GM19025 (cell line): ENCODE results near the gene APOBR.
"Not testable (repeated sequence)": the region's sequence is repeated elsewhere in the genome, so short reads cannot be mapped to it uniquely, and the experiment has no call there.

Experiments used
- ATAC-seq: cut with Tn5 transposase; IDR thresholded peaks from one replicate; pipeline ENCODE4 v1.9.1; 2021; ENCODE audit warnings: mild to moderate bottlenecking, low read depth, moderate library complexity; ENCODE audit not compliant: unreplicated experiment

Gene APOBR

GRCh38 chr16:28497861-28498599 lies 3.6 kb downstream of the APOBR start:
- no peak for ATAC-seq

DNA sequence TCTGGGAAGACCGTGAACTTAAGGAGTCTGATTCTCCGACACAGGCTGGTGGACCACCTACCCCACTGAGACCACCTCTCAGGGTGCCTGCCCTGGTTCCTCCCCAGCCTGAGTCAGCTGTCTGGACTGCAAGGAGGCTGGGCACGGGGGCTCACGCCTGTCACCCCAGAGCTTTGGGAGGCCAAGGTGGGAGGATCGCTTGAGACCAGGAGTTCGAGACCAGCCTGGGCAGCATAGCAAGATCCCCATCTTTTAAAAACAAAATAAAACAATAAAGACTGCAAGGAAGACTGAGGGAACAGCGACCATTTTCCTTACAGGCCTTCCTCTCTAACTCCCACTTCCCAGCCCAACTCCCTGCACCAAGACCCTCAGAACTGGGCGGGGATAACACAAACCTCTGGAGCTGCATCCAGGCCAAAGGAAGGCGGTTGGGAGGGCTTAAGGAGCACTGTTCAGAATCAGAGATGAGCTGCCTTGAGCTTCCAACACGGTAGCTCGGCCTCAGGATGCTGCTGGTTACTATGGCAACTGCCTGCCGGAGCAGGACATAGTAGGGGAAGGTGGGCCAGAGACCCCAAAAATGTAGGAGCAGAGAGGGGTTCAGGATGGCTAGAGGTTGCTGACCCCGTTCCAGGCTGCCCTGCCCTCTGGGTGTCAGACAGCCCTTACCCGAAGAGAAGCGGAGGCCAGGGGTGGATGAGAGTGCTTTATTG lies 4.4 kb downstream of the APOBR start:
- ATAC-seq = no peak

- ATAC-seq = no peak
Measured at GRCh38 chr16:28499854-28500253, 5.4 kb downstream of the APOBR start.

- not testable (repeated sequence) for ATAC-seq
Measured at GRCh38 chr16:28500476-28501180, 6.2 kb downstream of the APOBR start.

DNA sequence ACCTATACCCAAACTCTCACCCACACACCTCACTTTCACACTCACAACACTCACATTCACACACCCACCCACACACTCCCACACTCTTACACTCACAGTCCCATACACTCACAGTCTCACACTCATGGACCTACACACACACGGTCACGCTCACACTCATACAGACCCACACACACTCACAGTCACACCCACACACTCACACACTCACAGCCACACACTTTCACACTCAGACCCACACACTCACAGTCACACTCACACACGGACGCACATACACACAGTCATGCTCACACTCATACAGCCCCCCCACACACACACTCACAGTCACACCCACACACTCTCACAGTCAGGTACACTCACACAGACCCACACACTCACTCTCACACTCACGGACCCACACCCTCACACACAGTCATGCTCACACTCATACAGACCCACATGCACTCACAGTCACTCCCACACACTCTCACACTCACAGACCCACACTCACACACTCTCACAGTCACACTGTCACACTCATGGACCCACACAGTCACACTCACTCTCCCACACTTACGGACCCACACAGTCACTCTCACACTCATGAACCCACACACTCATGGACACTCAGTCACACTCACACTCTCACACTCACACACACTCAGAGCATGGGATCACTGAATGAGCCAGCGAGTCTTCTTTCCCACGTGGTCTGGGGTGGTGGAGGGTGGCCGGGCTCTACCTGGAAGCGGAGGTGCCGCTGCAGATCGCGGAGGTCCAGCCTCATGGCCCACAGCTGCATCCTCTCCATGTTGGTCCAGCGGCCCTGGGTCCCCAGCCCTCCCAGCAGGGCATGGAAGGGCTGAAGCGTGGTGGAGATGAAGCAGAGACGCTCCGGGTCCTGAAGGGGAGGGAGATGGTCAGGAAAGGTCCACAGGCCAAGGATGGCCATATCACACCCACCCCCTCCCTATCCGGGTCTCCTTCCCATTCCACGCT lies 7.1 kb downstream of the APOBR start:
- no peak for ATAC-seq

GRCh38 chr16:28502290-28502689 lies 7.8 kb downstream of the APOBR start:
- no peak for ATAC-seq

- no peak for ATAC-seq
Measured at GRCh38 chr16:28503470-28504259, 9.2 kb downstream of the APOBR start.

DNA sequence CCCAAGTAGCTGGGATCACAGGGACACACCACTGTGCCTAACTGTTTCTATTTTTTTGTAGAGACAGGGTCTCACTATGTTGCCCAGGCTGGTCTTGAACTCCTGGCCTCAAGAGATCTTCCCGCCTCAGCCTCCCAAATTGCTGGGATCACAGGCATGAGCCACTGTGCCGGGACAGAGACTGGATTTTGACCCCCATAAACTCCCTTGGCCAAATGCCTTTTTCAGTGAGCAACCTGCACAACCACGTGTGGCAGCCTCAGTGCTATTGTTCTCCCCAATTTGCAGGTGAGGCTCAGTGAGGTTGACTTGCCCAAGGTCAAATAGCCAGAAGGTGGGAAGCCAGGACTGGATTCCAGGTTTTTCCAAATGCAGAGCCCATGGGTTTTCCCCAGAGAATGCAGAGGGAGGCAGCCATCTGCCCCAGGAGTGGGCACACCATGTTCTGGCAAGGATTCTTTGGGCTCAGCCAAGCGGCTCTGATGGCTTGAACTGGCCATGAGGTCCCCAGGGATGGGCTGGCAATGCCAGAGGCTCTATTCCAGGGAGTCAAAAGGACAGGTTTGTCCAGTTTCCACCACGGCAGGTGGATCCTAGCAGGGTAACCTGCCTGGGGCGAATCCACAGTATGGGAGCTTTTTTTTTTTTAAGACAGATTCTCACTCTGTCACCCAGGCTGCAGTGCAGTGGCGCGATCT lies 10.4 kb downstream of the APOBR start:
- ATAC-seq = no peak

- ATAC-seq = no peak
Measured at GRCh38 chr16:28505489-28506137, 11.2 kb downstream of the APOBR start.

DNA sequence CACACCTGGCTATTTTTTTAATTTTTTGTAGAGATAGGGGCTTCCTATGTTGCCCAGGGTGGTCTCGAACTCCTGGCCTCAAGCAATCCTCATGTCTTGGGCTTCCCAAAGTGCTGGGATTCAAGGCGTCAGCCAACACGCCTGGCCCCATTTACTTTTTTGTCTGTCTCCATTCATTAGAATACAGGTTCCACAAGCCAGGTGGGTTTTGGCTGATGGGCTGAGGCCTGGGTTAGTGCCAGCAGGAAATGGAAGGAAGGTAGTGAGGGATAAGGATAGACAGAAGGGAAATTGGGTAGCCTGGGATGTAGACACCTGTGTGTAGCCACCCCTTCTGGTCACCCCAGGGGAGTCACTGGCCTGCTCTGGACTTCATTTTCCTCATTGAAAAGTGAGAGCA lies 16.6 kb downstream of the APOBR start:
- ATAC-seq = no peak

DNA sequence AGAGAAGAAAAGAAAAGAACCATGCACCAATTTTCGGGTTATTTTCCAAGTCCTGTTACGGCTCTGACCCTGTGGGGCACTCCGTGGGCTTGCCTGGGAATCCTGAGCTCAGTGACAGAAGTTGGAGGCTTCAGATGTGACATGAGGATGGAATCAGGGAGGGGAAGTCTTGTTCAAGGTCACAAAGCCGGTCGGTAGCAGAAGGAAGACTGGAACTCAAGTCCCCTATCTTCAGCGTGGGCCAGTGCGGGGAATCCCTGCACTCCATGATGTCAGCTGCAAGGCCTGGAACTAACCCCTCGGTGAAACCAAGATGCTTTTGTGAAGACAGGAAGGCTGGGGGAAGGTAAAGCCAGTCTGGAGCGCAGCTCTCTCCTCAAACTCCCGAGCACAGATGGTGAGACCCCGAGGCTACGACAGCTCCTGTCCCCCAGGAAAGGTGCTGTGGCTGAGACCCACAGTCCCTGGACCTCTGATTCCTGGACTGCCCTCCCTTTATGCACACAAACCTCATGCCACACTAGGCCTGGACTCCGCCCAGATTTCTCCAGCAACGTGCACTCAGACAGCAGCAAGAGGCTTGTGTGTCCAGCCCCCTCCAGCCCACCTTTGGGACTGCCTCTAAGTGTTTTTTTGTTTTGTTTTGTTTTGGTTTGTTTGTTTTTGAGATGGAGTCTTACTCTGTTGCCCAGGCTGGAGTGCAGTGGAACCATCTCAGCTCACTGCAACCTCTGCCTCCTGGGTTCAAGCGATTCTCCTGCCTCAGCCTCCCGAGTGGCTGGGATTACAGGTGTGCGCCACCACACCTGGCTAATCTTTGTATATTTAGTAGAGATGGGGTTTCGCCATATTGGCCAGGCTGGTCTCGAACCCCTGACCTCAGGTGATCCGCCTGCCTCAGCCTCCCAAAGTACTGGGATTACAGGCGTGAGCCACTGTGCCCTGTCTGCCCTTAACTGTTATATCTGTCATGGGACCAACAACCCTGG lies 17.7 kb downstream of the APOBR start:
- ATAC-seq = no peak

DNA sequence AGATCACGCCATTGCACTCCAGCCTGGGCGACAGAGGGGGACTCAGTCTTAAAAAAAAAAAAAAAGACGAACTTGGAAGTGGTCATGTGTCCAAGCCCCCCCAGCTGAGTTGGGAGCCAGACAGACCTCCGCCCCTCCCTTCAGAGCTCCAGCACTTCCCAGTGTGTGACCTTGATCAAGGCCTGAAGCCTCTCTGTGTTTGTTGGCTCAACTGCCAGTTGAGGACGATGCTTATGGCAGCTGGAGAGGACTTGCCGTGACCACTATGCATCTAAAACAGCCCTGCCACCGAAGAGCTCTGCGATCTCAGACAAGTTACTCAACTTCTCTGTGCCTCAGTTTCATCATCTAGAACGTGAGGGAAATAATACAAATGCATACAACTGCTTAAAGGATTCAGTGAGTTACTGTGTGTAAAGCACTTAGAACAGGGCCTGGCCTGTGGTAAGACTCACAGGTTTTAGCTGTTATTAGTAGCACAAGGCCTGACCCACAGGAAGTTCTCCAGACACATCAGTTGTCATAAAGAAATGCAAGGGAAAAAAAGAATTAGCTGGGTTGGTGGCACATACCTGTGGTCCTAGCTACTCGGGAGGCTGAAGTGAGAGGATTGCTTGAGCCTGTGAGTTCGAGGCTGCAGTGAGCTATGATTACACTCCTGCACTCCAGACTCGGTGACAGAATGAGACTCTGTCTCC lies 19.2 kb downstream of the APOBR start:
- no peak for ATAC-seq

GRCh38 chr16:28514246-28514645 lies 19.8 kb downstream of the APOBR start:
- no peak for ATAC-seq

DNA sequence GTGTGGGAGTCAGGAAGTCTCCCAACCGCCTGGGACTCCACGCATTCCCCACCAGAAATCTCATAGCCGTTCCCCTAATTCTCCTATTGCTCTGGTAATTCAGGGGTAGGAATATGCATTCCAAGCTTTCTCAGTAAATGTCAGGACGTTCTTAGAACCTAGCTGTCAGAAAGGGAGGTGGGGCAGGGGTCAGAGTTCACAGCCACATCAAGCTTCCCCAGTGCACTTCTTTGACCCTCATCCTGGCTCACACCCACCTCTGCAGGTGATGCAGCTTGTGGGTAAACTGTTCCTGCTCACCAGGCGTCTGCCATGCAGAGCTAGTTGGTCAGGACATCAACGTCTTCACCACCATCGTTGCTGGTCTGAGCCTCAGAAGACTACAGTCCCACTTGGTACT lies 26.2 kb downstream of the APOBR start:
- no peak for ATAC-seq

DNA sequence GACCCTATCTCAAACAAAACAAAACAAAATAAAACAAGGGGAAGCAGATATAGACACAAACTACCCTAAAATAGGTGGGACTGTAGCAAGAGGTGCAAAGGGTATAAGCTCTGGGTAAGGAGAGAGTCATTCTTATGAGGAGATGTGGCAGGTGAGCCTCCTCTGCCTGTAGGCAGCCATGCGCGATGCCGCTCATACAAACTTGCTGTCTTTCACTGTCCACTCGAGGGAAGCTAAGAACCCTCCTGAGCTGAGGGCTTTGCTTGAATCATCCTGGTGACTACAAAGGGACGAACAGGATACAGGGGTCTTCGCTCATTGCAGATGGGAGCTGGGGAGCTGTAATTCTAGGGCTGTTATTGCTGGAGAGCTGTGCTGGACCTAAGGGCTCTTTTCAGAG lies 27.0 kb downstream of the APOBR start:
- no peak for ATAC-seq

- ATAC-seq = no peak
Measured at GRCh38 chr16:28522792-28523191, 28.3 kb downstream of the APOBR start.

DNA sequence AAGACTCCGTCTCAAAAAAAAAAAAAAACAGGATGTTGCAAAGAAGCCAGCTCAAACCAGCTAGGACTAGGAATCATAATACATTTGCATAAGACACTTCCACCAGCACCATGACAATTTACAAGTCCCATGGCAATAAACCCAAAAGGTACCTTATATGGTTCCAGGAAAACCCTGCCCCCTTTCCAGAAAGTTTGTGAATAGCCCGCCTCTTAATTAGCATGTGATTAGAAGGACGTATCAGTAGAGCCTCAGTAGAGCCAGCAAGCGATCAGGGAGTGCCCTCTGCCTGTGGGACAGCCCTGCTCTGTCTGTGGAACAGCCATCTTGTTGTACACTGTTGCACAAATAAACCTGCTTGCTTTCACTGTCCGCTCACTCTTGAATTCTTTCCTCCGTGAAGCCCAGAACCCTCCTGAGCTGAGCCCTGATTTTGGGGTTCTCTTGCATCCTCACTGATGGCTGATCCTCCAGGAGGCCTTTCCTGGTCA lies 30.3 kb downstream of the APOBR start:
- ATAC-seq = no peak
